NCI-H2029 (cell line): ENCODE results near the gene CAMTA1.
"Not testable (repeated sequence)": the region's sequence is repeated elsewhere in the genome, so short reads cannot be mapped to it uniquely, and the experiment has no call there.

ENCODE experiments used
- DNase-seq: peaks from one replicate; lab custom pipeline; 2025; lab: John Stamatoyannopoulos, UW

Gene CAMTA1

GRCh38 chr1:7303554-7304317, 518.5 kb downstream of the CAMTA1 start:
- no peak for DNase-seq

DNA sequence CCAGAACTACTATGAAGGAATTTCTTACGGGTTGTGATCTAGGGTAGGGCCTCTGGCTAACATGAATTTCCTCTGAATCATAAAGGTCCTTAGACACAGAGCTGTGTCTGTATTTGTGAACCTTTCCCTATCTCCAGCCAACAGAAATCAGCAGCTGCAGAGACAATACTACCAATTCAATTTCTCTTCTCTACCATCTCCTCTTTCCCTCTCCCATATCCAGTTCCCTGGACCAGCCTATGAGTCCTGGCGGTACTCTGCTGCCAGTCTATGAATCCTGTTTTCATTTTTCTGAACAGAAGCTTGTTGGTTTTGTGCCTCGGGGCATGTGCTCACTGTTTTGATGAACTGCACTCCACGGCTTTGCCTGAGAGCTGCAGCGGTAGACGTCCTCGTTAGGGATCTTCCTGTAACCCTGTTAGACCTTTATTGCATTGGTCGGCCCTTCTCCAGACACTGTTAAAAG, 527.9 kb downstream of the CAMTA1 start:
- DNase-seq: no peak

DNA sequence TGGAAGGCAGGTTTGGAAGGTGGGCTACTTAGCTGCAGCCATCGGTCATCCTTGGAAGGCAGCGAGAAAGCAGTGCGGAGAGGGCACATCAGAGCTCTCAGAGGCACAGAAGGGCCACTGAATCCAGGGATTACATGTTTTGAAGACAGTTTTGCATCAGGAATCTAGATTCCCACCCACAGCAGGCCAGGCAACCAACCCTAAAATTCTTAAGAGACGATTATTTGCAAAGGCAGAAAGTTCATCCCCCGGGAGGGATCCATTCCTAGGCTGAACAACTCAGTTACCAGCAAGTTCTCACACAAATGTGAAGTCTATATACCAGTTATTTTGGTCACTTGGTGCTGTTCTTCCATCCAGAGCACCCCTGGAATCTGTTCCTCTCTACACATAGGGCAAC, 528.6 kb downstream of the CAMTA1 start:
- no peak for DNase-seq

DNA sequence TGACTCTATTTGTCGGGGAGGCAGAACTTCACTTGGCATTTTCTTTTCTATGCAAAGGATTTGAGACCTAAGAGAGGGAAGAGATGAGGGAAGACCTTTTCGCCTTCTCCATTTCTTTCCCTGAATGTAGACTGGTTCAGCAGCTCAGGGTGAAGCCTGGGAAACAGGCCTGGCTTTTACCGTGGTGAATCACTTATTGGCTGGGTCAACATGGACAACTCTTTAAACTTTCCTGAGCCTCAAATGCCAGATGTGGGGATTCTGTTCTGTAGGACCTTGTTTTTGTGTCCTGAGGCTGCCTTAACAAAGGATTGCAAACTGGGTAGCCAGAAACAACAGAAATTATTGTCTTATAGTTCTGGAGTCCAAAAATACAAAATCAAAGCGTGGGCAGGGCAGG, 530.1 kb downstream of the CAMTA1 start:
- no peak for DNase-seq

GRCh38 chr1:7315946-7316345, 530.7 kb downstream of the CAMTA1 start:
- no peak for DNase-seq

DNA sequence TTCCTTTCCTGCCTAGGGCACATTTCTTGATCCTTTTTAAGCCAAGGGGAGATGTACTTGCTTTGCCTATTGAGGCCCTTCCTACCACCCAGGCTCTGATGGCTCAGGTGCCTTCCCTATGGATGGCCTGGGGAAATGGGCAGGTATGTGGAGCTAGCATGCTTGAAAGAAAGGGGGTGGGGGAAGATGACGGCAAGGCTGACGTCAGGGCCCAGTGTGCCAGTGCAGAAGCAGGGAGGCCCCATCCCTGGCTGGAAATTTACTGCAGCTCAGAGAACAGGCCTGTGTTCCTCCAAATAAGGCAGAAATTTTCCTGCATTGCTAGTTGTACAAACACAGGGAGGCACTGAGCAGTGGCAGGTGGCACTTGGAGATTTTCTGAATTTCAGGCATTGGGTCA, 532.6 kb downstream of the CAMTA1 start:
- DNase-seq: no peak

GRCh38 chr1:7319196-7319595, 533.9 kb downstream of the CAMTA1 start:
- DNase-seq: no peak

DNA sequence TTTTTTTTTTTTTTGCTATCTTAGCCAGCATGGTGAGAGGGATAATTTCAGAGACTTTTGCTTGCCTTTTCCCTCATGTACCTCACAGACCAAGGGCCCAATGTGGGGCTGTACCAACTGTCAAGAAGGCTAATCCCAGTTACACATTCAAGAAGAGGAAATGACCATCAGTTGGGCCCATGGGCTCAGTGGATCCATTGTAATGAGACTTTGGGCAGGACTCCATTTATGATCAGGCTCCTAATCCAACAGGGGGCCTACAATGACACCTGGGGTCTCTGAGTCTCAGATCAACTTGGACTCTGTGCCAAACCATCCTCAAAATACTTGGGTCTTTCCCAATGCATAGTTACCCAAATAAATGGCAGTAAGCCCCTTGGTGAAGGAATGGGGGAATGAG, 535.4 kb downstream of the CAMTA1 start:
- no peak for DNase-seq

DNA sequence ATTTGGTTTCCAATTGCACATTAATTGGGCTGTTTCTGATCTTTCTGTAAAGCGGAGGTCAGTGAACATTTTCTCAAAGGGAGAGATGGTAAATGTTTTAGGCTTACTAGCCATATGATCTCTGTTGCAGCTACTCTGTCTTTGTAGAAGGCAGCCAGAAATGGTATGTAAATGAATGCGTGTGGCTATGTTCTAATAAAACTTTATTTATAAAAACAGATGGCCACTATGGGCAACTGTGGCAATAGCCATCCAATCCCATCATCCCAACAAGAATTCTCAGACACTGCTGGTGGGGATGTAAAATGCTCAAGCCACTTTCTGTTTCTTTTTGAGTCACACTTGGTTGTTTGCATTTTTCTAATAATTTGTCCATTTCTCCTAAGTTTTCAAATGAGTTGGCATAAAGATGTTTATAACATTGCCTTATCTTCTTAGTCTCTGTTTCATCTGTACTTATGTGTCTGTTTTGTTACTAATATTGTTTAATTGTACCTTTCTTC, 537.1 kb downstream of the CAMTA1 start:
- no peak for DNase-seq

DNA sequence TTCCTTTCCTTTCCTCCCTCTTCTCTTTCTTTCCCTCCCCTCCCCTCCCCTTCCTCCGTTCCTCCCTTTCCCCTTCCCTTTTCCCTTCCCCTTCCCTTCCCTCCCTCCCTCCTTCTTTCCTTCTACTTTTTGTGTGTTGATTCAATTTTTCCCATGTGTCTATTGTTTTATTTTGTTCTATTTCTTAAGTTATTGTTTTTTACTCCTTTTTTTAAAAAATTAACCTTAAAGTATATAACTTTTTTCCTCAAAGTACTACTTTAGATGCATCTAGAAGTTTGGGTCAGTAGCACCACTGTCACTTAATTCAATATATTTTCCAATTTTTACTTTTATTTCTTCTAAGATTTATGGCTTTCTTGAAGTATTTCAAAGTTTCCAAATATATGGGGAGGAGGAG, 537.7 kb downstream of the CAMTA1 start:
- DNase-seq: no peak

DNA sequence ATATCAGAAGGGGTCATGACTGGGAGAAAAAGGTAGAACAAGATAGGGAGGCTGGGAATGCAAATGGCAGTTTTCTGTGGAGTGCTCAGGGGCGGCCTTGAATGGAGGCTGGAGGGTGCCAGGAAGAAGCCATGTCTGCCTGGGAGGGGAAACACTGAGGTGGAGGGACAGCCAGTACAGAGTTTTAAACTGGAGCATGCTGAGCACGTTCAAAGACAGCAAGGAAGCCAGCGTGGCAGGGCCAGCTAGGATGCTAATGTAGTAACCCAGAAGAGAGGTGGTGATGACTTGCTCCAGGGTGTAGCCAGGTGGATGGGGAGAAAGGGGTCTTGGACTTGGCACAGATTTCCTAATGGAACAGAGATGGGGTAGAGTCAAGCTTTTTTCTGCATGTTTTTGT, 540.0 kb downstream of the CAMTA1 start:
- DNase-seq: no peak

DNA sequence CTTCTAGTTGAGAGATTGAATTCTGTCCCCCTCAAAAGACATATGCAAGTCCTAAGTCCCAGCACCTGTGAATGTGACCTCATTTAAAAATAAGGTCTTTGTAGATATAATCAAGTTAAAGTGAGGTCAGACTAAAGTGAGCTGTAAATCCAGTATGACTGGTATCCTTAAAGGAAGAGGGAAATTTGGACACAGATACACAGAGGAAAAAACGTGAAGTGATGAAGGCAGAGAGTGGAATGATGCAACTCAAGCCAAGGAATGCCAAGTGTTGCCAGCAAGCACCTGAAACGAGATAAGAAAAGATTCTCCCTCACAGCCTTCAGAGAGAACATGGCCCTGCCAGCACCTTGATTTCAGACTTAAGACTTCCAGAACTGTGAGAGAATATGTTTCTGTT, 541.1 kb downstream of the CAMTA1 start:
- DNase-seq: no peak

- no peak for DNase-seq
These were observed 542.6 kb downstream of the CAMTA1 start for GRCh38 chr1:7327849-7328248.

GRCh38 chr1:7329868-7330615, 544.8 kb downstream of the CAMTA1 start:
- DNase-seq: no peak

GRCh38 chr1:7330726-7331125, 545.5 kb downstream of the CAMTA1 start:
- not testable (repeated sequence) for DNase-seq

- no peak for DNase-seq
These were observed 546.8 kb downstream of the CAMTA1 start for GRCh38 chr1:7331926-7332535.

DNA sequence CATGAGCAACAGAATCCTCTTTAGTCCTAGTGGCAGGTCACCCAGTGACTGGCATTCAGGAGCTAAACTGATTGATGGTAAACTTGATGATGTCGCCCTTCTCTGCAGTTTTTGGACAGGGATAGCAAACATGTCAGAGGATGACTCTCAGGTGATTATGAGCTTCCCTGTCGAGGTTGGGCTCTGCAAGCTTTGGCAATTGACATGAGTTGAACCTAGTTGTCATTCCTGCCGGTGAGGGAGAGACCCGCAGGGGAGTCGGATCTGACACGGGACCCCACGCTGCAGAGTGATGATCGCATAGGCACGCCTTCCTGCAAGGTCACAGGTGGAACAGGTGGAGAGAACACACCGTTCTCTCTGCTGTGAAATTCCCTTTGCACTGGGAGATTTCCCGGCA, 547.8 kb downstream of the CAMTA1 start:
- DNase-seq: no peak

DNA sequence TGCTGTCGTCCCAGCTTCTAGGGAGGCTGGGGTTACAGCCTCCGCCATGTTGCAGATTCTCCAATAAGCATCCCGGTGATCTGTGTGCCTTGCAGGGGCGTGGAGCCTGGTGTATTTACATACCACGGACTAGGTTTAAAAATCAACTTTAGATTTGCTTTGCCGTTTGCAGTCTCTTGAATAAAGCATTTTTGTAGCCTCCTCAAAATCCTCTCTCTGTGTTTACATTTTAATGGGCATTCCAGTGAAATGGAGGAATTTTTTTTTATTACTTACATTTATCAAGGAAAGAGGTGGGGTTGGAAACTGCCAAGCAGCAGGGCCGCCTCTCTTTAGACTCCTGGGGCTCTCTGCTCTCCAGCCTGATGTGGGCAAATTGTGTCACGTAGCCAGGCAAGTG, 548.4 kb downstream of the CAMTA1 start:
- DNase-seq: no peak

DNA sequence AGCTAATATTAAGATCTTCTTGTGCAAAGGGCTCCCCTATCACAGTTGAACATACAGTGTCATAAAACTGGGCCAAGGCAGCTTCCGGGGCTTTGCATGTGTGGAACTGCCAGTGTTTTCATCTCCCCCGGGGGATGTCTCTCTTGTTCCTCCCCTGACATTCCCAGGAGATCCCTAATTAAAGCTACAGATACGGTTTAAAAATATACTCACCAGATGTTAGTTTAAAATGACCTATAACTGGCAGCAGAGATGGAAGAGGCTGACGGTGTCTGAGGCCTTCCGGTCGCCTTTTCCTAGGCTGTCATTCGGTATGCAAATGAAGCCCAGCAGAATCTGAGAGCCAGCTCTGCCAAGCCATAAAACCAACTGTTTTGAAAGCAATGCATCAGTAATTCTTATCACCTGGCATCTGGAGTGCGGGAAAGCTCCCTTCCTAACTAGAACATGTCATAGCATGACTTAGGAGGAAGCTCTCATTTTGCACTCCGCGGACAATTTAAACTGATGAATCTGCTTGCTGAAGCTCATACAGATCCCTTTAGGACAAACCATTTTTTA, 549.3 kb downstream of the CAMTA1 start:
- peak; percentile 46 for DNase-seq

DNA sequence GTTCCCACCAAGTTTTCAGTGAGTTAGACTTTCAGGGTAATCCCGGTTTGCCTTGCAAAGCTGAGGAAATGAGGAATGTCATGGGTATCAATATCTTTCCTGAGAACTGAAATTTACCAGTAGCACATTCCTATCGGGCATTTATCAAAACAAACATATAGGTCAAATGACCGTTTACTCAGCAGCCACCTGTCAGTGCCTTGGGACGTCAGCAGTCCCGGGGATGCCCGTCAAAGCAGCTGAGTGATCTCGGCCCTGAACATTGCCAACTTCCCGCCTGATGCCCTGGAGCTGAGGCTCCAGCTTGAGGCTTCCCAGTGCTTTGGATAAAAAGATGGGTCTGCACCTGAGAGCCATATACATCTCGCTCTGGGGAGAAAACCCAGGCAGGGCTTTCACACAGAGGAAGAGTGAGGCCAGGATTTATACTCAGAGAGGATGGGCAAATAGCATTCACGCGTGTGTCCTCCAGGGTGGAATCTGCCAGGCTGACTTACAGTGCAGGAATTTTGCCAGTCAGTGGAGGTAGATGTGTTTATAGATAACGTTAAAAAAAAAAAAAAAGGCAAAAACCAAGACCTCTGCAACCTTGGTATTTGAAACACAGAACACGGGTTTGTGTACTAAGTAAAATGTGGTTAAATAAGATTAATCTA, 550.1 kb downstream of the CAMTA1 start:
- DNase-seq: no peak

DNA sequence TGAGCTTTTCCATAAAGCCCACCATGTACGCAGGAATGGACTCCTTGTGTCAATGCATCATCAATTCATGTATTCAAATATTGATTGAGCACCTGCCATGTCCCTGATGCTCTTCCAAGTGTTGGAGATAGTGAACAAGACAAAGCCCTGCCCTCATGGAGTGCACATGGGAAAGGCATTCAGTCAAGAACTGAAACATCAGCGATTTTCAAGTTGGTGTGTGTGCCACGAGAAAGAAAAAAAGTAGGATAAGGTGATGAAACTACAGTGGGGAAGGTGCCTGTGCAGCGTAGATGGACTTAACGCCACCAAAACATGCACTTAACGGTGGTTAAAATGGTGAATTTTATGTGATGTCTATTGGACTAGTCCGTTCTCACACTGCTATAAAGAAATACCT, 553.2 kb downstream of the CAMTA1 start:
- DNase-seq: no peak

GRCh38 chr1:7339014-7339413, 553.8 kb downstream of the CAMTA1 start:
- DNase-seq: no peak
